Stimulated activated CD4-positive, alpha-beta T cell treated with anti-CD3 and anti-CD28 coated beads, Interleukin-2, amount 100 ng/mL, for 4 hours (primary cell): ENCODE data around the gene CPLX1.

Source experiments
- DNase-seq: peaks from one replicate; pipeline ENCODE4 v3.0.0-alpha.2; 2020; ENCODE audit warnings: low read depth

The CPLX1 gene

DNA sequence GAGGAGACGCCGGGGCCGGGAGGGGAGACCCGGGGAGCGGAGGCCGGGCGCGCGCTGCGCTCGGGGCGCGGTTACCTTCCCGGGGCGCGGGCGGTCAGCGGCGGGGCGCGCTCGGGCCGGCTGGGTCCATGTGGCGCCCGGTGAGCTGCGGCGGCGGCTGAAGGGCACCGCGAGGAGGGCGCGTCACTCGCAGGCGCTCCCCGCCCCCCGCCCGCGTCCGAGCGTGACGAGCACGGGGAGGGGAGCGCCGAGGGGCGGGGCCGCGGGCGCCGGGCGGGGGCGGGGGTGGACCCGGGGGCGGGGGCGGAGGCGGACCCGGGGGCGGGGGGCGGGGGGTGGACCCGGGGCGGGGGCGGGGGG lies at the start of gene CPLX1:
Gene CPLX1 (minus strand): TSS at position 159 of the 360 bp plus-strand sequence. CDS start 1,607 bp downstream, outside the sequence.
- peak; percentile 12 for DNase-seq

DNA sequence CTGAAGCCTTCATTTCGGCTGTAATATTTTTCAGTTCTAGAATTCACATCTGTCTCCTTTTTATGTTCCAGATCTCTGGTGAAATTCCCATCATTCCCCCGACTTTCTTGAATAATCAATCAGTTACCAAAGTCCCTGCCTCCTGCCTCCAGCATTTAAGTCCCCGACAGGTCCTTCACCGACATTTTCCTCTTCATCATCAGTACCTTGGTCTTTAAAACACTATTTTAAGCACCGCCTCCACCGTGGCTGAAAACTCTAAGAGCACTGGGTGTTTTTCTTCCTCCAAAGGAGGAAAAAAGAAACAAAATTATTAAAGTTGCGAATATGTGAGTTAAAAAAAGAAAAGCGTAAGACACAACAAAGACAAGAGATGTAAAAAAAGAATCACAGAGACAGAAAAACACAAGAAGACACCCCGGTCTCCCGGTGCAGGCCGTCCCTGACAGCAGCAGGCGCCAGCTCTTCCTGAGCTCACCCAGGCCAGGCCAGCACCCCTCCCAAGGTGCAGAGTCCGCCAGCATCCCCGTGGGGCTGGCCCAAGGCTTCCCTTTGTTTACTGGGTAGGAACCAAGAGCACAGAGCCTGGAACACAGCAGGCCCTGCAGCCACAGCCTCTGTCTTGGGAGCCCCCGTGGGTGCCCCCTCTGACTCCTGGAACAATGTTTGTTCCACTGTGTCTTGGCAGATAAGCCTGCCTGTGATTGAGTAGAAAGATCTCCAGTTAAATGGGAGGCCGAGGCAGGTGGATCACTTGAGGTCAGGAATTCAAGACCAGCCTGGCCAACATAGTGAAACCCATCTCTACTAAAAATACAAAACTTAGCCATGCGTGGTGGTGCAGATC lies 49.3 kb upstream of the CPLX1 start:
- DNase-seq = no peak

DNA sequence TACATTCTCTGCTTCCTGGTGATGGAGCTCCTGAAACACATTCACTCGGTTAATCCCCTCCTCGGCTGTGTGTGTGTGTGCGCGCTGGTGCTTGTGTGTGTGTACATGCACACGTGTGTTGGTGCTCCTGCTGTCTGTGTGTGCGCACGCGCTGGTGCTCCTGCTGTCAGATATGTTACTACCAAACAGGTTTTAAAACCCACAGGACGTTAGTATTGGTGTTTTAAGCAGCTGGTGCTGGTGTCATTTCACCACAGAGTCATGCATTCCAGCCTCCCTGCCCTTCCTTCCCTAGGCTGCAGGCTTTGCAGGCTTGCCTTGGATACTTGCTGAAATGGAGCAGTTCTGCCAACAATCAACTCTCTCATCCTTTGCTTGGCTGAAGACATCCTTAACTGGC lies 48.1 kb upstream of the CPLX1 start:
- DNase-seq = no peak

DNA sequence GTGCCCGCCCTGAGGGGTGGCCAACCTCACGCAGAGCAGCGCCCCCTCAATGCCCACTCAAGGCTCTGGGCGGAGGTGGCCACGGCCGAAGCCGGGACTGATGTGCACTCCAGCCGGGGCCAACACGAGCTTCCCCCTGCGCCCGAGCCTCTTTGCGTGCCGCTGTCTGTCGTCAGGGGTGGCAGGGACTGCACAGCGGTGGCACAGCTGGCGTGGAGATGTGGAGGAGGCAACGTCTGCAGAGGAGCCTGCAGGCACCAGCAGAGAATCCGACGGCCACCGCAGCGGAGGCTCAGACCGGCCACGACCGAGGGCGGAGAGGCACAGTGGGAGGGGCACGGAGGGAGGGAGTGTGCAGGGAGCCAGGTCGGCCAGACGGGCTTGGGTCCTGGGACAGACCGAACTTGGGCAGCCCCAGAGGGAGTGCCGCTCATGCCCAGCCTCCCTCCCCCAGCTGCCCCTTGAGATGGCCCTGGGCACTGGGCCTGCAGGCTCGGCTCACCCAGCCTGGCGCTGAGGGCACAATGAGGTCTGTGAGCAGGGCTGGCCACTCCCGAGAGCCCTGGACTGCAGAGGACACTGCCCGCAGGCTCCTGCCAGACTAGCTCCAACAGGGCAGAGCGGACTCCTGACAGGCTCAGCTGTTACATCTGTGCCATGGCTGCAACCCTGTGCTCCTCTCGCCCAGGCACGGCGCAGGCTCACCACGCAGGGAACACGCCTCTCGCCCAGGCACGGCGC lies 46.5 kb upstream of the CPLX1 start:
- no peak for DNase-seq

DNA sequence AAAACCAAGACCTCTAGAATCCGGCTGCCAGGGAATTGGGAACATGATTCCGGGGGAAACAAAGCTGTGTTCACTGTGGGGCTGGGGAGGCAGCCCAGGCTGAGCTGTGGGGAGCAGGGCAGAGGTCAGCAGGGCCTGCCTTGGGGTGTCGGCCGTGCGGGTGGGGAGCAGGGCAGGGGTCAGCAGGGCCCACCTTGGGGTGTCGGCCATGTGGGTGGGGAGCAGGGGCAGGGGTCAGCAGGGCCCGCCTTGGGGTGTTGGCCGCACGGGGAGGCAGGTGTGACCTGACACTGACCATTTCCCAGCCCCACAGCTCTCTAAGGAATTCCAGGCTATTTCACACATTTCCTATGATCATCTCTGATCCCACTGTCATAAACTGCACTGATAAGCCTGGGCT lies 45.6 kb upstream of the CPLX1 start:
- no peak for DNase-seq

DNA sequence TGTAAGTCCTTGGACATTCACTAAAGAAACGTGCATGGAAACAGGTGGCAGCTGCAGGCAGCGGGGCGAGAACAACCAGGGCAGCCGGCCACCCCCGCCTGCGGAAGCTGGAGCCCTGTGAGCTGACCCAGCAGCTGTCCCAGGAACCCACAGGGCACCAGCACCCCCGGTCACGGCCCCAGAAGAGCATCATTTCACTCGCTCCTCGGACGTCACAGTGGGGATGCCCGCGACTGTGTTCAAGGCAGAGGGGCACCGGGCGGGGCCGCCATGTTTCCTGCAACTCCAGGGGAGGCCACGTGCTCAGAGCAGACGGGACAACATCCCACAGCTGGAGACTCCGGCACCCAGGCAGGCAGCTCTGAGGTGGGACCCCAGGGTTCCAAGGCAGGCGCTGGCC lies 45.0 kb upstream of the CPLX1 start:
- no peak for DNase-seq

DNA sequence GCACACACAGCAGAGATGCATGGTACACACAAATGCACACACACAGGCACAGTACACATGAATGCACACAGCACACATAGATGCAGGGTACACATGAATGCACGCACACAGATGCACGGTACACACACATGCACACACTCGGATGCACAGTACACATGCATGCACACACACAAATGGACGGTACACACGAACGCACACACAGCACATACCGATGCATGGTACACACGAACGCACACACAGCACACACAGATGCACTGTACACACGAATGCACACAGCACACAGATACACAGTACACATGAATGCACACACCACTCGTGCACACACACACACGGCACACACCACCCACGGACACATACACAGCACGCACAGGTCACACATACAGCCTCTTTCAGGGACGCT lies 43.8 kb upstream of the CPLX1 start:
- DNase-seq = no peak

DNA sequence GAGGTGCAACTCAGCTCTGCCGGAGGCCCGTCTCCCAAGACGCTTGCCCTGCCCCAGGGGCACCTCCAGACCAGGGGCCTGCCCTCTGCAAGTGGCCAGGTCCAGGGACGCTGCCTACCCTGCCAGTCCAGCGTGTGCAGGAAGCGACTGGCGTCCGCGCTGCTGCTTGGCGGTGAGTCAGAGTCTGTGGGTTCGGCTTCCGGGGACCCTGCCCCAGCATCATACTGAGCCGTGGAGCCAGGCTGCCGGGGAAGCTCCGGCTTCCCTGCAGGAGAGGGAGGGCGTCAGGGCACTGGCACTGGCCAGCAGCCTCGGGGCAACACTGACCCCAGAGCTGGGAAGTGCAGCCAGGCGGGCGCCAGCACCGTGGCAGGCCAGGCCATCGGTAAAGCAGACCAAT lies 42.5 kb upstream of the CPLX1 start:
- DNase-seq = no peak

DNA sequence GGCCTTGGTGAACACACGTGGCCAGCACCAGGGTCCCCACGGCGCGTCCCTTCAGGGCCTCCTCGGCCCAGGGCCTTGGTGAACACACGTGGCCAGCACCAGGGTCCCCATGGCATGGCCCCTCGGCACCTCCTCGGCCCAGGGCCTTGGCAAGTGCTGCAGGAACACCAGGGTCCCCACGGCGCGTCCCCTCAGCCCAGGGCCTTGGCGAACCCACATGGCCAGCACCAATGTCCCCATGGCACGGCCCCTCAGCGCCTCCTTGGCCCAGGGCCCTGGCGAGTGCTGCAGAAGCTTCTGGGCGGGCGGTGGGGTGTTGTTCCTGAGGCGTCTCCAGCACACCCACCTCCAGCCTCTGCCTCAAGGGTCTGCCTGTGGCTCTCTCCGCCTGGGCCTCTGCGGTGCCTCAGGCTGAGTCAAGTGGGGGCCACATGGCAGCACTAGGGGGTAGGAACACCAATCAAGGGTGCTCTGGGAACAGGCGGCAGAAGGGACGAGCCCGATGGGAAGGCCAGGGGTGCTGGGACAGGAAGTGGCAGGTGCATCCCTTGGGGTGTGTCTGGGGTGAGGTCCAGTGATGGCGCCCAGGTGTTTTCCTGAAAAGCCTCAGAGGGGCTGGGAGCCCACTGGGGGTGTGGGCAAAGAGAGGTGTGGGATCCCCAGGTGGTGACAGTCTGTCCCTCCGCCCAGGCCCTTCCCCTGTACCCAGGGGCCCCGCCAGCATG lies 41.8 kb upstream of the CPLX1 start:
- DNase-seq = no peak

DNA sequence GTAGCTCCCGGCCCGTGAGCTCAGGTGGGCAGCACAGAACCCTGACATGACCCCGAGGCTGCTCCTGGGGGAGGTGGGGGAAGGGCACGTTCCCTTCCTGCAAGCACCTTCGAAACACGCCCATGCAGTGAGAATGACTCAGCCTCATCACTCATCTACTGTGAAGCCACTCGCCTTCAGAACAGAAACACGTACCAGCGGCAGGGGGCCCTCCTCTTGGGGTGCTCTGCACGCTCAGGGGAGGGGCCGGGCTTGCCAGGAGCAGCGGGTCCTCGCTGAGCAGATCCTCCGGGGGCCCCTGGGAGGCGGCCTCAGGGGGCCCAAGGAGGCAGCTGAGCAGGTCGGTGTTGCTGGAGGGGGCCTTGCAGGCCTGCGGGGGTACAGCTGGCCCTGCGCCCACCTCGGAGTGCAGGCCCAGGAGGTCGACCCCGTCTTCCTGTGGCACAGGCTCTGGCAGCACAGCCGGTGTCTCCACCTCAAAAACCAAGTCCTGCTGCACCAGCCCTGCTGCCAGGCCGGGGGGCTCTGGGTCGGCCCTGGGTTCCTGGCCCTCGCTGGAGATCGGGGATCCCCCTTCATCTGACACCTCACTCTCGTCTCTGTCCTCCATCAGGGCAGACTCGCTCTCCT lies 40.9 kb upstream of the CPLX1 start:
- DNase-seq = no peak

DNA sequence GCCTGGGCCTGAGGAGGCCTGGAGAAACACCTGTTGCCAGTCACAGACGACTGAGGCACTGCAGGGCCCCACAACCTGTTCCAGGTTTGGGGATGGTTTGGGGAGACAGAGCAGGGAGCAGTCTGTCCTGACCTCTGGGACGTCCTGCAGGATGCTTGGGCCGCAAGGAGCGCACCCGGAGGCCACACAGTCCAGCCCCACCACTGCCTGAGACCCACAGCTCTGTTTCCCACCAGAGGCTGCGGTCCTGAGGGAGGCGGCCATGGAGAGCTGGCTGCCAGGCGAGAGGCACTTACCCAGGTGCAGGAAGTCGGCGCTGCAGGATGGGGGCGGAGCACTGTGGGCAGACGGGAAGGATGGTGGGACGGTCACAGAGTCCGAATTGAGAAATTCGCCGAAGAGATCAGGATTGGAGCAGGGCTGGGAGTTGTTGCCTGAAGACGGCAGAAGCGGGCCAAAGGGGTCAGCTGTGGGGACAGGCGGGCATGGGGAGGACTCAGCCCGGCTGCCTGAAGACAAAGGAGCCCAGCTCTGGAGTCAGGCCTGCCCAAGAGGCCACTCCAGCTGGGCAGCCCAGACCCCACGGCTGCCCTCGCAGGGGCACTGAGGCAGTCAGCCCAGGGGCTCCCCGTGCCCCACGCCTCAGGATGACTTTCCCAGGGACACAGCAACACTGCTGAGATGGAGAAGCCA lies 40.3 kb upstream of the CPLX1 start:
- no peak for DNase-seq

DNA sequence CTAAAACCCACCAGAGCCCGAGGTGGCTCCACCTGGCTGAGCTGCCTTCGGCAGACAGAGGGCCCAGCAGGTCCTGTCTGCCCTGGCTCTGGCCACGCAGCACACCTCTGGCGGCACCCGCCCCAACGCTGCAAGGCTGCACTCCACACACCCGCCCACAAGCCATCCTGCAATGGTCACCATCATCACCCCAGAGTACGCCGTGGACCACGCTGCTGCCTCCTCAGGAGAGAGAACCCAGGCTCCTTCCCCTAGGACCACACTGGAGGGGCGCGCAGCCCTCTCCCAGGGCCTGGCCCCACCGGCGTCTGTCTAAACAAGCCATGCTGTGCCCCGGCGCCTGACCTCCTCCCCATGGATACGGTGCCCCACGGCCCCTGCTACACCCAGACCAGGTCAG lies 39.6 kb upstream of the CPLX1 start:
- DNase-seq = no peak

DNA sequence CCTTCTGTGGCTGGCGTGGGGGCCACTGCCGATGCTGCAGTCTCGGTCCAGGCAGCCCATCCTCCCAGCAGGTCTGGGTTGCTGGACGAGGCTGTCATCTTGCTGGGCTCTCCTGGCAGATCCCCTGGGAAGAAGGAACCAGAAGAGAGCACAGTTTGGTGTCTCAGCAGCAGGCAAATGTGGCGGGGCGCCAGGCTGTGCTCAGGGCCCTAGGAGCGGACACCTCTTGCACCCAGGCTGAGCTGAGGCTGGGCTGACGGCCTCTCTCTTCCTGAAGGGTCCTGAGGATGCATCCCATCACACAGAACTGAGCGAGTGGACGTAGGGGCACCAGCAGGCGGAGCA lies 39.2 kb upstream of the CPLX1 start:
- no peak for DNase-seq

DNA sequence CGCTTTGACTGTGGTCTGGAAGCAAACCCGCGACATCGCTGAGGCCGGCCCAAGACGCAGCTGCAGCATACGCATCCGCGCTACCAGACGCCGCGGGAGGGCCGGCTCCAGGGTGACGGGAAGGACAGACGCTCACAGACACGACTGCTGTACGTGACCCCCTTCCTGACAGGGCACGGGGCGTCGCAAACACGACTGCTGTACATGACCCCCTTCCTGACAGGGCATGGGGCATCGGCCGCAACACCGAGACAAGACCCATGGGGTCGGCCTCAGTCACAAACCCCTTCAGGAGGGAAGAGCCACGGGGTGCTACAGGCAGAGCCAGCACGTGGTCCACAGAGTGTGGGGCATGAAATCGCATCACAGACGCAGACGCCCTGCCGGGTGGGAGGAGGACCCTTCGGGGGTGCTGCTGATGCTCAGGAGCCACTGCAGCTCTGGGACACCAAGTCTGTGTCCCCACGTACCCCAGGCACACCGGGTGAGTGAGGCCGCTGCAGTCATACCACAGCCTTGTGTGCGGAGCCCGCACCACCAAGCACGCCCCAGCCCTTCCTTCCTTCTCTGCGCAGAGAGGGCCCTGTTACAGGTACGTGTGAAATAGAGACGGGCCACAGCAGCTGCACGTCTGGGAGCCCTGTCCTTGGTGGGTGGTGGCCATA lies 38.7 kb upstream of the CPLX1 start:
- DNase-seq = no peak

DNA sequence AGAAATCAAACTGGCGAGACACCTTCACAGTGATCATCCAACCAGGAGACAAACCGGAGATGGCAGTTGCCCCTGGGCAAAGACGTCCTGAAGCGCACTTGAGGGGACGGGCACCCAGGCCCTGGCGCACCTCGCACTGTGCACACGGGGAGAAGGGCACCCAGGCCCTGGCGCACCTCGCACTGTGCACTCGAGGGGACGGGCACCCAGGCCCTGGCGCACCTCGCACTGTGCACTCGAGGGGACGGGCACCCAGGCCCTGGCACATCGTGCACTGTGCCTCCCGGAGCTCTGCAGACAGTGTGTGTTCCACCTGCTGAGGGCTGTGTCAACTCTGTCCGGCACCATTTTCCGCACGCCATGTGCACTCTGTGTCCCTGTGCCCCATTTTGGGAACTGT lies 34.6 kb upstream of the CPLX1 start:
- DNase-seq = no peak

DNA sequence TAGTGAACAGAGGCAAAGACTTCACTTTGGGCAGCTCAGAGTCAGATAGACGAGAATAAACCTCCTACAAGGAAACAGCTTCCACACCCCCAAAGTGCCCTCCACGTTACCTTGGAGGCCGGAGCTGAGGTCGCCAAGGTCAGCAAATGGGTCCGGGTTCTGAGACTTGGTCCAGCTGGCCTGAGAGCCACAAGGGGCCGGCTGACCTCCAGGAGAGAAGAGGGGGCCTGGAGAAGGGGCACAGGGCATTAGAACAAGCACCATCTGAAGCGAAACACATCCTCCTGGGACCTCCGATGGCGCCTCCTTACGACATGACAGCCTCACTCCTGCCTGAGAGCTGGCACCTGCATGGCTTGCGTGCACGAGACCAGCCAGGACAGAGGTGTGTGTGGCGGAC lies 33.6 kb upstream of the CPLX1 start:
- DNase-seq = no peak

DNA sequence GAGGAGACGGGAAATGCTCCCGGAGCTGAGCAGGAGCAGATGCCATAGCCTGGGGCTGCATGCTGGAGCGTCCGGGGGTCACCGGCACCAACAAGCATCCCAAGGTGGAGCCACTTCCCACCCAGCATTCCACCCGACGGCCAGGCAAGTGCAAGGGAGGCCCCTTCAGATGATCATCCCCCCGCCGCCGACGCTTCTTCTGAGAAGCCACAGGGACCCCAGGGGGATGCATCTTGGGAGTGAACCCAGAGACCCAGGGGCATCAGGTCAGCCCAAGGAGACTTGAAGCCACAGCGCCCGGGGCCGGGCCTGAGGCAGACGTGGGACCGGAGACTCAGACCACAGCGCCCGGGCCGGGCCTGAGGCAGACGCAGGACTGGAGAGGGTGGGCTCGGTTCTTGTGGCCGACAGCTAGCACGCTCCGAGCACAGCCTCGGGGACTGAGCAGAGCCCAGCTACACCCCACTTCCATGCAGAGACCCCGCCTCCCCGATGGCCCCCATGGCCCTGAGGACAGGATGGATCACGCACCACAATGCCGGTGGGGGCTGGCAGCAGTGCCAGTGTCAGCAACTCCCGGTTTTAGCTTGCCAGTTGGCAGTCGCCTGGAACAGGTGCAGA lies 33.0 kb upstream of the CPLX1 start:
- DNase-seq = no peak

DNA sequence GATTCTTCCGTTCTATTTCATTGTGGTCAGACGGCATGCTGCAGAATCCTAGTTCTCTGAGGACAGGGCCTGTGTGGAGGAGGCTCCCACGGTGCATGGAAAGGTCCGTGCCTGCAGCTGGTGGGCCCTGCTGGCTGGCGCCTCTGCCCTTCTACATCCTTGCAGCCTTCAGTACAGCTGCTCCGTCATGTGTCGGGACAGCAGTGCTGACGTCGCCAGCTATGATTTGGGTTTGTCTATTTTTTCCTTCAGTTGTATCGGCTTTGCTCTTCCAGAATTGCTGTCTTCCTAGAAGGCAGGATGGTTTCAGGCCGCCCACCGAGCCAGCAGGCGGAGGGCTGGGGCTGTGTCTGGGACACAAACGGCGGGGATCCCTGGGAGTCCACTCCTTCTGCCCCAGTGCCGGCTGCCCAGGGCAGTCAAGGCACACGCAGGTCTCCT lies 32.1 kb upstream of the CPLX1 start:
- DNase-seq = no peak

DNA sequence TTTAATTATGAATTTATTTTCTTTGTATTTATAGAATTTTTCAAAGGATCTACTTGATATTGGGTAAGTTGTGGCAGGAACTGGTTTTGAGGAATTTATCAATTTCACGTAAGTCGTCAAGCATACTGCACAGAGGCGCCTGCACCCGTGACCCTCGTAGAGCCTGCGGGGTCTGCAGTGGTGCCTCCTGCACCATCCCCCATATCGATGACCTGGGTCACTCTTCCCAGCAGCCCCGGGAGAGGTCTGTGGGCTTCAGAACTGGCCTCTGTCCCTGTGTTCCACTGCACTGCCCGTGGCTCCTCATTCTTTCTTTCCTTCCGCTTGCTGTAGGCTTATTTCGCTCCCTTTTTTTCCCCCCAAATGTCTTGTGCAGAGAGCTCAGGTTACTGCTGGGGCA lies 31.5 kb upstream of the CPLX1 start:
- DNase-seq = no peak

DNA sequence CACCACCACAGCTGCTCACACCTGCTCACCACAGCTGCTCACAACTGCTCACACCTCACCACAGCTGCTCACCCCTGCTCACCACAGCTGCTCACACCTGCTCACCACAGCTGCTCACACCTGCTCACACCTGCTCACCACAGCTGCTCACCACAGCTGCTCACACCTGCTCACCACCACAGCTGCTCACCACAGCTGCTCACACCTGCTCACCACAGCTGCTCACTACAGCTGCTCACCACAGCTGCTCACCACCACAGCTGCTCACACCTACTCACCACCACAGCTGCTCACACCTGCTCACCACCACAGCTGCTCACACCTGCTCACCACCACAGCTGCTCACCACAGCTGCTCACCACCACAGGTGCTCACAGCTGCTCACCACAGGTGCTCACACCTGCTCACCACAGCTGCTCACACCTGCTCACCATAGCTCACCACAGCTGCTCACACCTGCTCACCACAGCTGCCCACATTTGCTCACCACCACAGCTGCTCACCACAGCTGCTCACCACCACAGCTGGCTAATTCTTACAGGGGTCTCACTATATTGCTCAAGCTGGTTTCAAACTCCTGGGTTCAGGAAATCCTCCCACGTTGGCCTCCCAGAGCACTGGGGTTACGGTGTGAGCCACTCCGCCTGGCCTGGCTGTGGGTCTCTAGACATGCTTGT lies 30.4 kb upstream of the CPLX1 start:
- no peak for DNase-seq
